WTC11 (cell line): Measurements from ENCODE around the gene ATP2B1.

Experiments
- ATF1 ChIP-seq: sonication (generic); formaldehyde crosslinking; IDR thresholded peaks from 2 replicates; pipeline ENCODE4 v1.8.1; 2023; ENCODE audit warnings: mild to moderate bottlenecking, moderate library complexity, missing genetic modification reagents
- EMX1 ChIP-seq: fragments of 250-450 bp; sonication (Bioruptor Pico); IDR thresholded peaks from 2 replicates; pipeline ENCODE4 v1.8.0; 2021; ENCODE audit warnings: mild to moderate bottlenecking
- ESRRA ChIP-seq: sonication (generic); formaldehyde crosslinking; IDR thresholded peaks from 2 replicates; pipeline ENCODE4 v1.8.1; 2022; ENCODE audit warnings: mild to moderate bottlenecking, missing genetic modification reagents, borderline replicate concordance
- GABPB1 ChIP-seq: sonication (generic); formaldehyde crosslinking; IDR thresholded peaks from 2 replicates; pipeline ENCODE4 v1.8.1; 2023; ENCODE audit warnings: mild to moderate bottlenecking, missing genetic modification reagents
- JUN ChIP-seq: sonication (generic); formaldehyde crosslinking; IDR thresholded peaks from 2 replicates; pipeline ENCODE4 v1.8.0; 2023; ENCODE audit warnings: mild to moderate bottlenecking, missing genetic modification reagents
- KAT7 ChIP-seq: sonication (generic); formaldehyde crosslinking; IDR thresholded peaks from 2 replicates; pipeline ENCODE4 v1.8.1; 2023; ENCODE audit warnings: missing genetic modification reagents, mild to moderate bottlenecking, borderline replicate concordance
- NFYB ChIP-seq: sonication (generic); formaldehyde crosslinking; conservative IDR thresholded peaks from 2 replicates; pipeline ENCODE4 v1.8.0; 2022; ENCODE audit warnings: low read depth, missing genetic modification reagents
- SMAD3 ChIP-seq: sonication (generic); formaldehyde crosslinking; IDR thresholded peaks from 2 replicates; pipeline ENCODE4 v1.8.0; 2022; ENCODE audit warnings: missing genetic modification reagents, mild to moderate bottlenecking, borderline replicate concordance
- TEAD1 ChIP-seq: sonication (generic); formaldehyde crosslinking; IDR thresholded peaks from 2 replicates; pipeline ENCODE4 v1.8.0; 2022; ENCODE audit warnings: mild to moderate bottlenecking, missing genetic modification reagents
- TF ChIP-seq, protein P1 (sequence below): fragments of 200-600 bp; IDR thresholded peaks from 2 replicates; pipeline ENCODE4 v1.8.0; 2022; ENCODE audit warnings: antibody characterized with exemption
- TF ChIP-seq, protein P2 (sequence below): sonication (generic); formaldehyde crosslinking; conservative IDR thresholded peaks from 2 replicates; pipeline ENCODE4 v1.8.1; 2022; ENCODE audit warnings: mild to moderate bottlenecking, missing genetic modification reagents
- TF ChIP-seq, protein P3 (sequence below): sonication (generic); formaldehyde crosslinking; IDR thresholded peaks from 2 replicates; pipeline ENCODE4 v1.8.1; 2023; ENCODE audit warnings: mild to moderate bottlenecking, missing genetic modification reagents
- TF ChIP-seq, protein P4 (sequence below): sonication (generic); formaldehyde crosslinking; IDR thresholded peaks from 2 replicates; pipeline ENCODE4 v1.8.1; 2022; ENCODE audit warnings: low read depth, mild to moderate bottlenecking, moderate library complexity, missing genetic modification reagents, borderline replicate concordance
- TF ChIP-seq, protein P5 (sequence below): sonication (generic); formaldehyde crosslinking; IDR thresholded peaks from 2 replicates; pipeline ENCODE4 v1.8.1; 2023; ENCODE audit warnings: mild to moderate bottlenecking, missing genetic modification reagents, borderline replicate concordance

DNA sequence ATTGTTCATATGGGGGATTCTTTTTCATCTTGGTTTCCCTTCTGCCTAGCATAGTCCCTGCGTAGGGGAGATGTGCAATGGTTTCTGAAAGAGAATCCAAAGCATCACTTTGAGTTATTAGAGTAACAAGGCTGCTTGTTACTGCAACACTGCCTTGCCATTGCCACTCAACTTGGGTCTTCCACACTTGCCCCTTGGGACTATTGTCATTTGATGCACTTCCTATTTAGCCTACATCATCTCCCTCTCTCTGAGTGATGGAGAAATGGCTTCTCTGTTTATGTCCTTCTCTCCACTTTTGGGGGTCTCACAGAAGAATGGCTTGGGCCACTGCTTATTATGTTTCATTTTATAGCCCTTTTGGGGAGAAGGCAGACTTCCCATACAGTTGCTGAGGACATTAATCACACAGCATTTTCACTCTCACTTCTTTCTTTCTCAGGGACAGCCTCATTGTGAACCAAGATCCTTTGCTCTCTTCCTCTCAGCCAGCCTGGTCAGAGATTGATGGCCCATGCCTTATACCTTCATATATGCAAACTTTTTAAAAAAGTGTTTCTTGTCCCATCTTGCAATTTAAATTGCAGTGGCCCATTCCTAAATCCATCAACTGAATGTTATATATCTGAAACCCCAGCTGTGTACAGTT is 131.9 kb downstream of the ATP2B1 start:
- TF ChIP-seq, protein P1, sequence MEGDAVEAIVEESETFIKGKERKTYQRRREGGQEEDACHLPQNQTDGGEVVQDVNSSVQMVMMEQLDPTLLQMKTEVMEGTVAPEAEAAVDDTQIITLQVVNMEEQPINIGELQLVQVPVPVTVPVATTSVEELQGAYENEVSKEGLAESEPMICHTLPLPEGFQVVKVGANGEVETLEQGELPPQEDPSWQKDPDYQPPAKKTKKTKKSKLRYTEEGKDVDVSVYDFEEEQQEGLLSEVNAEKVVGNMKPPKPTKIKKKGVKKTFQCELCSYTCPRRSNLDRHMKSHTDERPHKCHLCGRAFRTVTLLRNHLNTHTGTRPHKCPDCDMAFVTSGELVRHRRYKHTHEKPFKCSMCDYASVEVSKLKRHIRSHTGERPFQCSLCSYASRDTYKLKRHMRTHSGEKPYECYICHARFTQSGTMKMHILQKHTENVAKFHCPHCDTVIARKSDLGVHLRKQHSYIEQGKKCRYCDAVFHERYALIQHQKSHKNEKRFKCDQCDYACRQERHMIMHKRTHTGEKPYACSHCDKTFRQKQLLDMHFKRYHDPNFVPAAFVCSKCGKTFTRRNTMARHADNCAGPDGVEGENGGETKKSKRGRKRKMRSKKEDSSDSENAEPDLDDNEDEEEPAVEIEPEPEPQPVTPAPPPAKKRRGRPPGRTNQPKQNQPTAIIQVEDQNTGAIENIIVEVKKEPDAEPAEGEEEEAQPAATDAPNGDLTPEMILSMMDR: no peak
- no peak for TF ChIP-seq KAT7 (CRISPR knock-in tag)
- TF ChIP-seq TEAD1: no peak
- TF ChIP-seq ATF1 (CRISPR knock-in tag): no peak
- TF ChIP-seq EMX1: no peak
- TF ChIP-seq, protein P2, sequence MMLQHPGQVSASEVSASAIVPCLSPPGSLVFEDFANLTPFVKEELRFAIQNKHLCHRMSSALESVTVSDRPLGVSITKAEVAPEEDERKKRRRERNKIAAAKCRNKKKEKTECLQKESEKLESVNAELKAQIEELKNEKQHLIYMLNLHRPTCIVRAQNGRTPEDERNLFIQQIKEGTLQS (CRISPR knock-in tag): no peak
- TF ChIP-seq ESRRA (CRISPR knock-in tag): no peak
- TF ChIP-seq JUN (CRISPR knock-in tag): no peak
- TF ChIP-seq, protein P3, sequence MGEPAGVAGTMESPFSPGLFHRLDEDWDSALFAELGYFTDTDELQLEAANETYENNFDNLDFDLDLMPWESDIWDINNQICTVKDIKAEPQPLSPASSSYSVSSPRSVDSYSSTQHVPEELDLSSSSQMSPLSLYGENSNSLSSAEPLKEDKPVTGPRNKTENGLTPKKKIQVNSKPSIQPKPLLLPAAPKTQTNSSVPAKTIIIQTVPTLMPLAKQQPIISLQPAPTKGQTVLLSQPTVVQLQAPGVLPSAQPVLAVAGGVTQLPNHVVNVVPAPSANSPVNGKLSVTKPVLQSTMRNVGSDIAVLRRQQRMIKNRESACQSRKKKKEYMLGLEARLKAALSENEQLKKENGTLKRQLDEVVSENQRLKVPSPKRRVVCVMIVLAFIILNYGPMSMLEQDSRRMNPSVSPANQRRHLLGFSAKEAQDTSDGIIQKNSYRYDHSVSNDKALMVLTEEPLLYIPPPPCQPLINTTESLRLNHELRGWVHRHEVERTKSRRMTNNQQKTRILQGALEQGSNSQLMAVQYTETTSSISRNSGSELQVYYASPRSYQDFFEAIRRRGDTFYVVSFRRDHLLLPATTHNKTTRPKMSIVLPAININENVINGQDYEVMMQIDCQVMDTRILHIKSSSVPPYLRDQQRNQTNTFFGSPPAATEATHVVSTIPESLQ (CRISPR knock-in tag): no peak
- TF ChIP-seq, protein P4, sequence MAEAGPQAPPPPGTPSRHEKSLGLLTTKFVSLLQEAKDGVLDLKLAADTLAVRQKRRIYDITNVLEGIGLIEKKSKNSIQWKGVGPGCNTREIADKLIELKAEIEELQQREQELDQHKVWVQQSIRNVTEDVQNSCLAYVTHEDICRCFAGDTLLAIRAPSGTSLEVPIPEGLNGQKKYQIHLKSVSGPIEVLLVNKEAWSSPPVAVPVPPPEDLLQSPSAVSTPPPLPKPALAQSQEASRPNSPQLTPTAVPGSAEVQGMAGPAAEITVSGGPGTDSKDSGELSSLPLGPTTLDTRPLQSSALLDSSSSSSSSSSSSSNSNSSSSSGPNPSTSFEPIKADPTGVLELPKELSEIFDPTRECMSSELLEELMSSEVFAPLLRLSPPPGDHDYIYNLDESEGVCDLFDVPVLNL: no peak
- no peak for TF ChIP-seq GABPB1
- no peak for TF ChIP-seq NFYB (CRISPR knock-in tag)
- TF ChIP-seq, protein P5, sequence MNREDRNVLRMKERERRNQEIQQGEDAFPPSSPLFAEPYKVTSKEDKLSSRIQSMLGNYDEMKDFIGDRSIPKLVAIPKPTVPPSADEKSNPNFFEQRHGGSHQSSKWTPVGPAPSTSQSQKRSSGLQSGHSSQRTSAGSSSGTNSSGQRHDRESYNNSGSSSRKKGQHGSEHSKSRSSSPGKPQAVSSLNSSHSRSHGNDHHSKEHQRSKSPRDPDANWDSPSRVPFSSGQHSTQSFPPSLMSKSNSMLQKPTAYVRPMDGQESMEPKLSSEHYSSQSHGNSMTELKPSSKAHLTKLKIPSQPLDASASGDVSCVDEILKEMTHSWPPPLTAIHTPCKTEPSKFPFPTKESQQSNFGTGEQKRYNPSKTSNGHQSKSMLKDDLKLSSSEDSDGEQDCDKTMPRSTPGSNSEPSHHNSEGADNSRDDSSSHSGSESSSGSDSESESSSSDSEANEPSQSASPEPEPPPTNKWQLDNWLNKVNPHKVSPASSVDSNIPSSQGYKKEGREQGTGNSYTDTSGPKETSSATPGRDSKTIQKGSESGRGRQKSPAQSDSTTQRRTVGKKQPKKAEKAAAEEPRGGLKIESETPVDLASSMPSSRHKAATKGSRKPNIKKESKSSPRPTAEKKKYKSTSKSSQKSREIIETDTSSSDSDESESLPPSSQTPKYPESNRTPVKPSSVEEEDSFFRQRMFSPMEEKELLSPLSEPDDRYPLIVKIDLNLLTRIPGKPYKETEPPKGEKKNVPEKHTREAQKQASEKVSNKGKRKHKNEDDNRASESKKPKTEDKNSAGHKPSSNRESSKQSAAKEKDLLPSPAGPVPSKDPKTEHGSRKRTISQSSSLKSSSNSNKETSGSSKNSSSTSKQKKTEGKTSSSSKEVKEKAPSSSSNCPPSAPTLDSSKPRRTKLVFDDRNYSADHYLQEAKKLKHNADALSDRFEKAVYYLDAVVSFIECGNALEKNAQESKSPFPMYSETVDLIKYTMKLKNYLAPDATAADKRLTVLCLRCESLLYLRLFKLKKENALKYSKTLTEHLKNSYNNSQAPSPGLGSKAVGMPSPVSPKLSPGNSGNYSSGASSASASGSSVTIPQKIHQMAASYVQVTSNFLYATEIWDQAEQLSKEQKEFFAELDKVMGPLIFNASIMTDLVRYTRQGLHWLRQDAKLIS (CRISPR knock-in tag): no peak
- TF ChIP-seq SMAD3 (CRISPR knock-in tag): no peak
